RPMI7951 (cell line): ENCODE measurements around the gene FBXO24. TPM values are rescaled to one million over a fixed set of nuclear protein-coding genes. Genes with fewer than 3 reads are reported as not detected.

Experiments
- DNase-seq: peaks from one replicate; pipeline ENCODE4 v3.0.0-alpha.2; 2012; ENCODE audit warnings: low read depth
- total RNA-seq: library from RNA; depleted of rRNA; stranded (reverse); fragments of >200 nt; shearing (Covaris generic); gene quantifications from 2 replicates; pipeline ENCODE4 v1.2.3, GENCODE V29; 2014

FBXO24 gene
- total RNA-seq, 1 experiment from 2014 or later, result 0.72 TPM

- DNase-seq, result no peak
These were observed 4.1 kb downstream of the FBXO24 start for GRCh38 chr7:100590077-100590737.

- DNase-seq, result no peak
These were observed 5.5 kb downstream of the FBXO24 start for GRCh38 chr7:100591596-100591995.

GRCh38 chr7:100595188-100595587 lies 9.1 kb downstream of the FBXO24 start:
- no peak for DNase-seq

- DNase-seq, result peak; percentile 26
These were observed 12.3 kb downstream of the FBXO24 start for GRCh38 chr7:100598425-100598824.

- DNase-seq, result no peak
These were observed 14.0 kb downstream of the FBXO24 start for GRCh38 chr7:100599911-100600729.

GRCh38 chr7:100600730-100601038 lies 14.6 kb downstream of the FBXO24 start:
- DNase-seq, result no peak

GRCh38 chr7:100602889-100603725 lies 17.0 kb downstream of the FBXO24 start:
- DNase-seq, result peak; percentile 94

- DNase-seq, result peak; percentile 43
These were observed 17.5 kb downstream of the FBXO24 start for GRCh38 chr7:100603726-100604027.

GRCh38 chr7:100604028-100604975 lies 18.2 kb downstream of the FBXO24 start:
- DNase-seq, result peak; percentile 79

GRCh38 chr7:100604976-100605911 lies 19.1 kb downstream of the FBXO24 start:
- DNase-seq, result no peak

- DNase-seq, result no peak
These were observed 20.2 kb downstream of the FBXO24 start for GRCh38 chr7:100606313-100606712.

GRCh38 chr7:100607111-100607510 lies 21.0 kb downstream of the FBXO24 start:
- no peak for DNase-seq

- DNase-seq, result no peak
These were observed 23.8 kb downstream of the FBXO24 start for GRCh38 chr7:100609958-100610357.

- DNase-seq, result peak; percentile 99
These were observed 26.0 kb downstream of the FBXO24 start, which contains the start of gene MOSPD3 for GRCh38 chr7:100611983-100612729. Gene MOSPD3 (plus strand): TSS chr7:100612540. CDS start chr7:100612792, 252 bp downstream.

- DNase-seq, result no peak
These were observed 26.7 kb downstream of the FBXO24 start for GRCh38 chr7:100612730-100613390.

- DNase-seq, result no peak
These were observed 27.5 kb downstream of the FBXO24 start for GRCh38 chr7:100613412-100614175.

- DNase-seq, result no peak
These were observed 28.3 kb downstream of the FBXO24 start for GRCh38 chr7:100614308-100614861.

- no peak for DNase-seq
These were observed 34.1 kb downstream of the FBXO24 start for GRCh38 chr7:100620239-100620638.
